Kidney glomerular epithelial cell (primary cell): ENCODE results near the gene WWOX.
"Not testable (repeated sequence)": the region's sequence is repeated elsewhere in the genome, so short reads cannot be mapped to it uniquely, and the experiment has no call there.

ENCODE experiments used
- DNase-seq: peaks from one replicate; lab custom pipeline; 2025; lab: John Stamatoyannopoulos, UW

The WWOX gene

GRCh38 chr16:78577630-78578029 lies 478.2 kb downstream of the WWOX start:
- no peak for DNase-seq

GRCh38 chr16:78579020-78579419 lies 479.6 kb downstream of the WWOX start:
- no peak for DNase-seq

GRCh38 chr16:78583441-78583840 lies 484.0 kb downstream of the WWOX start:
- no peak for DNase-seq

GRCh38 chr16:78584213-78584860 lies 484.9 kb downstream of the WWOX start:
- no peak for DNase-seq

GRCh38 chr16:78584991-78585390 lies 485.5 kb downstream of the WWOX start:
- no peak for DNase-seq

GRCh38 chr16:78589331-78589730 lies 489.9 kb downstream of the WWOX start:
- DNase-seq: no peak

GRCh38 chr16:78591682-78592103 lies 492.2 kb downstream of the WWOX start:
- no peak for DNase-seq

GRCh38 chr16:78592111-78592510 lies 492.7 kb downstream of the WWOX start:
- DNase-seq: no peak

- no peak for DNase-seq
Observed at GRCh38 chr16:78593352-78593751, 493.9 kb downstream of the WWOX start.

GRCh38 chr16:78594191-78594590 lies 494.7 kb downstream of the WWOX start:
- no peak for DNase-seq

GRCh38 chr16:78596348-78596995 lies 497.0 kb downstream of the WWOX start:
- no peak for DNase-seq

GRCh38 chr16:78596996-78597422 lies 497.6 kb downstream of the WWOX start:
- no peak for DNase-seq

GRCh38 chr16:78597809-78598570 lies 498.5 kb downstream of the WWOX start:
- DNase-seq: no peak

GRCh38 chr16:78599271-78599670 lies 499.8 kb downstream of the WWOX start:
- DNase-seq: no peak

- not testable (repeated sequence) for DNase-seq
Observed at GRCh38 chr16:78604423-78605062, 505.1 kb downstream of the WWOX start.

- no peak for DNase-seq
Observed at GRCh38 chr16:78605548-78606101, 506.2 kb downstream of the WWOX start.

- DNase-seq: no peak
Observed at GRCh38 chr16:78606545-78606944, 507.1 kb downstream of the WWOX start.

GRCh38 chr16:78607022-78607421 lies 507.6 kb downstream of the WWOX start:
- DNase-seq: no peak

- DNase-seq: no peak
Observed at GRCh38 chr16:78607465-78607864, 508.0 kb downstream of the WWOX start.

- no peak for DNase-seq
Observed at GRCh38 chr16:78608305-78608776, 508.9 kb downstream of the WWOX start.

GRCh38 chr16:78609402-78610274 lies 510.2 kb downstream of the WWOX start:
- DNase-seq: no peak
